Lower leg skin (tissue), 4 donors: ENCODE data around the gene ZNF410. TPM values are rescaled to one million over a fixed set of nuclear protein-coding genes. Genes with fewer than 3 reads are reported as not detected.

Experiments used
- DNase-seq, 2 donors: peaks; one replicate each; pipeline ENCODE4 v3.0.0-alpha.2; 2019; ENCODE audit warnings: low spot score in 2 of 2
- H3K4me3 ChIP-seq: fragments of 200-600 bp; sonication (generic); 2 replicates; pipeline ENCODE4 v1.5.1; 2017; ENCODE audit warnings: mild to moderate bottlenecking, low read depth; ENCODE audit not compliant: poor library complexity, severe bottlenecking
- CTCF ChIP-seq, 3 donors: fragments of 450-650 bp; IDR thresholded peaks; one replicate each; pipeline ENCODE4 v1.5.1; 2016; ENCODE audit warnings: antibody characterized with exemption in 3 of 3, mild to moderate bottlenecking in 3 of 3, moderate library complexity in 2 of 3
- POLR2A ChIP-seq, 2 donors: fragments of 450-650 bp; IDR thresholded peaks; one replicate each; pipeline ENCODE4 v1.6.1; 2016 to 2017; ENCODE audit warnings: antibody characterized with exemption in 2 of 2, mild to moderate bottlenecking in 1 of 2, moderate library complexity in 1 of 2
- WGBS, 2 donors: methylation state at CpG; one replicate each; pipeline ENCODE4 v1.1.5; 2018; 5-methylcytosine and 5-hydroxymethylcytosine counted together
- intact Hi-C: fragments of 100-400 bp; cut with DNase I; formaldehyde crosslinking; loops from one replicate; pipeline ENCODE4 v1.15.0; 2023; ENCODE audit warnings: low total_unique reads
- total RNA-seq, 4 donors: library from RNA; depleted of rRNA; stranded (reverse); fragments of >200 nt; gene quantifications; one replicate each; pipeline ENCODE4 v1.1.0, GENCODE V29; 2016

Gene ZNF410
- total RNA-seq, 4 donors from 2014 or later = 38.7 to 55.3 (median 50.5) TPM

- no peak overlapping the region for H3K4me3 ChIP-seq
- 94 to 96% methylated on average over 5 of the region's 5 CpGs for WGBS, 2 donors
- TF ChIP-seq CTCF (IDR thresholded peaks at IDR 0.05) (no peak), POLR2A (IDR thresholded peaks at IDR 0.05) (no peak)
- DNase-seq = no peak
- intact Hi-C loops = no loop called here
These were observed 37.7 kb downstream of the ZNF410 start for GRCh38 chr14:73924337-73924736.

- H3K4me3 ChIP-seq = no peak overlapping the region
- no peak for TF ChIP-seq POLR2A (IDR thresholded peaks at IDR 0.05)
- DNase-seq = no peak
- intact Hi-C loops = no loop called here
- WGBS, 2 donors = 80 to 92% methylated on average over 2 of the region's 2 CpGs
These were observed 49.0 kb downstream of the ZNF410 start for GRCh38 chr14:73935666-73936065.

GRCh38 chr14:73936548-73936947, 49.9 kb downstream of the ZNF410 start:
- WGBS, 2 donors = 94 to 100% methylated on average over 1 of the region's 1 CpG
- TF ChIP-seq POLR2A (IDR thresholded peaks at IDR 0.05) (no peak), CTCF (IDR thresholded peaks at IDR 0.05) (no peak)
- intact Hi-C loops = no loop called here
- H3K4me3 ChIP-seq = no peak overlapping the region
- DNase-seq = no peak

- intact Hi-C loops = no loop called here
- no peak for DNase-seq
- no peak overlapping the region for H3K4me3 ChIP-seq
- no peak for TF ChIP-seq CTCF (IDR thresholded peaks at IDR 0.05)
- no peak for TF ChIP-seq POLR2A (IDR thresholded peaks at IDR 0.05)
- 86 to 95% methylated on average over 2 of the region's 2 CpGs for WGBS, 2 donors
These were observed 50.4 kb downstream of the ZNF410 start for GRCh38 chr14:73937012-73937411.

- no peak overlapping the region for H3K4me3 ChIP-seq
- intact Hi-C loops = no loop called here
- TF ChIP-seq POLR2A (IDR thresholded peaks at IDR 0.05) = no peak
- no peak for TF ChIP-seq CTCF (IDR thresholded peaks at IDR 0.05)
- peak in 1 of 2 donors; percentile 81 for DNase-seq
- 83 to 95% methylated on average over 7 of the region's 7 CpGs for WGBS, 2 donors
These were observed 55.5 kb downstream of the ZNF410 start for GRCh38 chr14:73942180-73942579.

- 48% methylated on average over 4 of the region's 4 CpGs for WGBS, 2 donors
- no peak overlapping the region for H3K4me3 ChIP-seq
- intact Hi-C loops = no loop called here
- peak; percentile 55 to 81 for DNase-seq
- no peak for TF ChIP-seq CTCF (IDR thresholded peaks at IDR 0.05)
- TF ChIP-seq POLR2A (IDR thresholded peaks at IDR 0.05) = no peak
These were observed 56.4 kb downstream of the ZNF410 start for GRCh38 chr14:73943083-73943482.
